Measurements from ENCODE around the gene TRPV5. TPM values are rescaled to one million over a fixed set of nuclear protein-coding genes. Genes with fewer than 3 reads are reported as not detected.

Gene TRPV5
- total RNA-seq, 3 donors from 2014 or later (not counting 1 experiment from before 2014, with no cell fraction given), result not detected

DNA sequence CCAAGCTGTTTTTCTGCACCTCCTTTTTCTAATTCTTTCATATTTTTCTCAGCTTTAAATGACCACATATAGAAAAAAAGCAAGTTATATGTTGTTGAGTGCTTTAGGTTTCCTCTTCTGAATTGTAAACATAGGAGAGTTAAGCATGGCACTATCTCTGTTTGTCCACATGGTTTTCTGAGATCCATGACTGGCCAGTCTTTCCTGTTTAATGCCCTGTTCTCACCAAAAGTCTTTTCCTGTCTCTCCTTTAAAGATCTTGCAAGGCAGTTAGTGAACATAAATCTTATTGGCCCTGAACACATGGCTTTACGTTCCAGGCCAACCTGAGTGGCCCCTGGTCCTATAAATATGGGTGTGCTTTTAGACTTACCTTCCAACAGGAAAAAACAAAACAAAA lies 19.4 kb downstream of the TRPV5 start:
- peaks cover 25 to 37% of the 10 kb centered on the region in 2 donors for H3K27me3 Mint-ChIP-seq (ENCODE audit: low read depth in 2 of 2)
- DNase-seq (no peak), ATAC-seq (no peak)
- no peaks in the 10 kb centered on the region for H3K9me3 Mint-ChIP-seq
- no peak overlapping the region for H3K4me3 Mint-ChIP-seq
- H3K4me3 ChIP-seq (ENCODE audit: low read length), result no peak overlapping the region
- no peaks in the 10 kb centered on the region for H3K36me3 Mint-ChIP-seq
- no peaks in the 10 kb centered on the region for H3K9me3 ChIP-seq (ENCODE audit: control insufficient read depth, insufficient read depth, low read length)
- TF ChIP-seq, protein P1, sequence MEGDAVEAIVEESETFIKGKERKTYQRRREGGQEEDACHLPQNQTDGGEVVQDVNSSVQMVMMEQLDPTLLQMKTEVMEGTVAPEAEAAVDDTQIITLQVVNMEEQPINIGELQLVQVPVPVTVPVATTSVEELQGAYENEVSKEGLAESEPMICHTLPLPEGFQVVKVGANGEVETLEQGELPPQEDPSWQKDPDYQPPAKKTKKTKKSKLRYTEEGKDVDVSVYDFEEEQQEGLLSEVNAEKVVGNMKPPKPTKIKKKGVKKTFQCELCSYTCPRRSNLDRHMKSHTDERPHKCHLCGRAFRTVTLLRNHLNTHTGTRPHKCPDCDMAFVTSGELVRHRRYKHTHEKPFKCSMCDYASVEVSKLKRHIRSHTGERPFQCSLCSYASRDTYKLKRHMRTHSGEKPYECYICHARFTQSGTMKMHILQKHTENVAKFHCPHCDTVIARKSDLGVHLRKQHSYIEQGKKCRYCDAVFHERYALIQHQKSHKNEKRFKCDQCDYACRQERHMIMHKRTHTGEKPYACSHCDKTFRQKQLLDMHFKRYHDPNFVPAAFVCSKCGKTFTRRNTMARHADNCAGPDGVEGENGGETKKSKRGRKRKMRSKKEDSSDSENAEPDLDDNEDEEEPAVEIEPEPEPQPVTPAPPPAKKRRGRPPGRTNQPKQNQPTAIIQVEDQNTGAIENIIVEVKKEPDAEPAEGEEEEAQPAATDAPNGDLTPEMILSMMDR (IDR thresholded peaks at IDR 0.05), result no peak
- H3K36me3 ChIP-seq (ENCODE audit: control insufficient read depth, insufficient read depth, low read length), result no peaks in the 10 kb centered on the region
- no peaks in the 10 kb centered on the region for H3K4me1 ChIP-seq (ENCODE audit: control insufficient read depth, insufficient read depth, low read length)
- no peak overlapping the region for H3K27ac ChIP-seq (ENCODE audit: low read length)
- H3K4me1 Mint-ChIP-seq, result no peaks in the 10 kb centered on the region
- no peaks in the 10 kb centered on the region for H3K27me3 ChIP-seq (ENCODE audit: control insufficient read depth, insufficient read depth, low read length)
- H3K27ac Mint-ChIP-seq, result no peak overlapping the region
- no CpG with 5 or more reads among the region's 1 CpG for WGBS (ENCODE audit: insufficient coverage)
- intact Hi-C loops (cut with micrococcal nuclease), result no loop called here

DNA sequence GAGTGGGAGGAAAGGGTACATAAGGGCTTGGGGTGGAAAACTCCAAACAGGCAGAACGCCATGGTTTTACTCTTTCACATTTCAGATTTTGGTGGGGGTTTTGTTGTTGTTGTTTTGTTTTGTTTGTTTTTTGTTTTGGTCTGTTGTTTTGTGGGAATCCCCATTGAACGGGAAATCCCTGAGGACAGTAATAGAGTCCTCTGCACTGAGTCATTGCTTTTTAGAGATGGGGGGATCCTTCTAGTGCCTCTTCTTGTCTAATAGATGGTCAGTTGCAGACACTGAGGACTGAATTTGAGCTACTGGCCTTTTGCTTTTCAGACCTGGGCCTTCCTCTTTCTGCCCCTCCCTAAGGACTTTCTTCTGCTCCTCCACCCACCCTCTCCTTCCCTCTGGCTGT lies 20.0 kb downstream of the TRPV5 start:
- H3K27me3 Mint-ChIP-seq (ENCODE audit: low read depth in 2 of 2), result peaks cover 24 to 32% of the 10 kb centered on the region in 2 donors
- no peak overlapping the region for H3K4me3 ChIP-seq (ENCODE audit: low read length)
- WGBS (ENCODE audit: insufficient coverage), result 81% methylated on average over 2 of the region's 2 CpGs
- H3K9me3 Mint-ChIP-seq, result no peaks in the 10 kb centered on the region
- no peak overlapping the region for H3K27ac Mint-ChIP-seq
- no peak overlapping the region for H3K27ac ChIP-seq (ENCODE audit: low read length)
- TF ChIP-seq, protein P1 (IDR thresholded peaks at IDR 0.05), result no peak
- no peaks in the 10 kb centered on the region for H3K36me3 Mint-ChIP-seq
- H3K9me3 ChIP-seq (ENCODE audit: control insufficient read depth, insufficient read depth, low read length), result no peaks in the 10 kb centered on the region
- H3K4me1 ChIP-seq (ENCODE audit: control insufficient read depth, insufficient read depth, low read length), result no peaks in the 10 kb centered on the region
- intact Hi-C loops (cut with micrococcal nuclease), result no loop called here
- no peaks in the 10 kb centered on the region for H3K27me3 ChIP-seq (ENCODE audit: control insufficient read depth, insufficient read depth, low read length)
- DNase-seq, result no peak
- H3K4me3 Mint-ChIP-seq, result no peak overlapping the region
- ATAC-seq, result no peak
- H3K36me3 ChIP-seq (ENCODE audit: control insufficient read depth, insufficient read depth, low read length), result no peaks in the 10 kb centered on the region
- no peaks in the 10 kb centered on the region for H3K4me1 Mint-ChIP-seq

GRCh38 chr7:142913051-142913450 lies 20.5 kb downstream of the TRPV5 start:
- Histone ChIP-seq H3K4me1 (ENCODE audit: control insufficient read depth, insufficient read depth, low read length) (no peaks in the 10 kb centered on the region), H3K9me3 (ENCODE audit: control insufficient read depth, insufficient read depth, low read length) (no peaks in the 10 kb centered on the region), H3K27ac (ENCODE audit: low read length) (no peak overlapping the region), H3K4me3 (ENCODE audit: low read length) (no peak overlapping the region), H3K27me3 (ENCODE audit: control insufficient read depth, insufficient read depth, low read length) (no peaks in the 10 kb centered on the region), H3K36me3 (ENCODE audit: control insufficient read depth, insufficient read depth, low read length) (no peaks in the 10 kb centered on the region)
- no peaks in the 10 kb centered on the region for H3K4me1 Mint-ChIP-seq
- ATAC-seq (no peak), DNase-seq (no peak)
- TF ChIP-seq, protein P1 (IDR thresholded peaks at IDR 0.05), result no peak
- intact Hi-C loops (cut with micrococcal nuclease), result no loop called here
- 91% methylated on average over 3 of the region's 3 CpGs for WGBS (ENCODE audit: insufficient coverage)
- H3K27ac Mint-ChIP-seq, result no peak overlapping the region
- peaks cover 22 to 27% of the 10 kb centered on the region in 2 donors for H3K27me3 Mint-ChIP-seq (ENCODE audit: low read depth in 2 of 2)
- H3K36me3 Mint-ChIP-seq, result no peaks in the 10 kb centered on the region
- no peaks in the 10 kb centered on the region for H3K9me3 Mint-ChIP-seq
- no peak overlapping the region for H3K4me3 Mint-ChIP-seq

DNA sequence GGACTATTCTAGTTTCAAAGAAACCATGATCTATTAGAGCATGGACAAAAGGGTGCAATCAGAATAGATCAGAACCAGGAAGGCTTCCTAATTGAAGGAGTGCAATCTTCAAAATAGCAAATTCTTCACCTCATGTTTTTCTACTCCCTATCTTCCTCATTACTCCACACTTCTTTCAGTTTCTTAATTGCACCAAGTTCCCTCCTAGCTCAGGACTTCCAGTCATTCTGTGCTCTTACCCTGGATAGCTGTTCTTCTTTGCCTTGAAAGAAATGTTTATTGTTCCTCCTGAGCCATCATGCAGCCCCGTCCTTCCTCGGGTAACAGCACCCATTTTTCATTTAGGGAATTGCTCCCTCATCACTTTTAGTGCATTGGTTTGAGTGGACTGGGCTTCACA lies 23.1 kb downstream of the TRPV5 start:
- DNase-seq, result no peak
- no peaks in the 10 kb centered on the region for H3K27me3 ChIP-seq (ENCODE audit: control insufficient read depth, insufficient read depth, low read length)
- H3K36me3 Mint-ChIP-seq, result no peaks in the 10 kb centered on the region
- no peaks in the 10 kb centered on the region for H3K36me3 ChIP-seq (ENCODE audit: control insufficient read depth, insufficient read depth, low read length)
- no peaks in the 10 kb centered on the region for H3K9me3 ChIP-seq (ENCODE audit: control insufficient read depth, insufficient read depth, low read length)
- no peaks in the 10 kb centered on the region for H3K4me1 Mint-ChIP-seq
- H3K4me3 ChIP-seq (ENCODE audit: low read length), result no peak overlapping the region
- no peaks in the 10 kb centered on the region for H3K9me3 Mint-ChIP-seq
- no peak overlapping the region for H3K4me3 Mint-ChIP-seq
- no peaks in the 10 kb centered on the region for H3K4me1 ChIP-seq (ENCODE audit: control insufficient read depth, insufficient read depth, low read length)
- H3K27me3 Mint-ChIP-seq (ENCODE audit: low read depth in 2 of 2), result peaks cover 23 to 30% of the 10 kb centered on the region in 2 donors
- TF ChIP-seq, protein P1 (IDR thresholded peaks at IDR 0.05), result no peak
- no peak overlapping the region for H3K27ac ChIP-seq (ENCODE audit: low read length)
- intact Hi-C loops (cut with micrococcal nuclease), result no loop called here
- H3K27ac Mint-ChIP-seq, result no peak overlapping the region
- 85% methylated on average over 2 of the region's 2 CpGs for WGBS (ENCODE audit: insufficient coverage)
- no peak for ATAC-seq

Data from natural killer cell (primary cell).